CD4-positive, alpha-beta T cell treated with Interleukin-4 for 1 hour (primary cell): Measurements from ENCODE around the gene KRTAP5-6.
"Not testable (repeated sequence)": the region's sequence is repeated elsewhere in the genome, so short reads cannot be mapped to it uniquely, and the experiment has no call there.

Experiments used
- DNase-seq, 2 donors: peaks; one replicate each; pipeline ENCODE4 v3.0.0-alpha.2; 2020 to 2022

Gene KRTAP5-6

GRCh38 chr11:1661454-1662269, 35.3 kb upstream of the KRTAP5-6 start:
- DNase-seq: not testable (repeated sequence)

GRCh38 chr11:1662699-1663283, 34.2 kb upstream of the KRTAP5-6 start:
- DNase-seq: not testable (repeated sequence)

GRCh38 chr11:1665313-1665712, 31.7 kb upstream of the KRTAP5-6 start:
- no peak for DNase-seq

- no peak for DNase-seq
These were observed 29.7 kb upstream of the KRTAP5-6 start for GRCh38 chr11:1667121-1667850.

GRCh38 chr11:1667906-1668305, 29.1 kb upstream of the KRTAP5-6 start:
- DNase-seq: no peak

- no peak for DNase-seq
These were observed 28.0 kb upstream of the KRTAP5-6 start for GRCh38 chr11:1668911-1669473.

GRCh38 chr11:1669546-1670218, 27.3 kb upstream of the KRTAP5-6 start:
- DNase-seq: no peak

GRCh38 chr11:1670457-1670856, 26.5 kb upstream of the KRTAP5-6 start:
- DNase-seq: not testable (repeated sequence)

- no peak for DNase-seq
These were observed 26.1 kb upstream of the KRTAP5-6 start for GRCh38 chr11:1670905-1671371.

- DNase-seq: no peak
These were observed 25.3 kb upstream of the KRTAP5-6 start for GRCh38 chr11:1671658-1672057.

GRCh38 chr11:1672613-1673350, 24.2 kb upstream of the KRTAP5-6 start:
- no peak for DNase-seq

GRCh38 chr11:1673446-1674172, 23.4 kb upstream of the KRTAP5-6 start:
- no peak for DNase-seq

GRCh38 chr11:1674173-1675131, 22.5 kb upstream of the KRTAP5-6 start:
- DNase-seq: no peak

- DNase-seq: no peak
These were observed 21.3 kb upstream of the KRTAP5-6 start for GRCh38 chr11:1675536-1676228.

- no peak for DNase-seq
These were observed 20.7 kb upstream of the KRTAP5-6 start for GRCh38 chr11:1676229-1676740.

GRCh38 chr11:1679881-1680280, 17.1 kb upstream of the KRTAP5-6 start:
- DNase-seq: no peak

- DNase-seq: no peak
These were observed 14.6 kb upstream of the KRTAP5-6 start for GRCh38 chr11:1682225-1682905.

- not testable (repeated sequence) for DNase-seq
These were observed 13.8 kb upstream of the KRTAP5-6 start for GRCh38 chr11:1683216-1683615.
